ENCODE measurements around the gene NOXA1.
"Not testable (repeated sequence)": the region's sequence is repeated elsewhere in the genome, so short reads cannot be mapped to it uniquely, and the experiment has no call there.

DNA sequence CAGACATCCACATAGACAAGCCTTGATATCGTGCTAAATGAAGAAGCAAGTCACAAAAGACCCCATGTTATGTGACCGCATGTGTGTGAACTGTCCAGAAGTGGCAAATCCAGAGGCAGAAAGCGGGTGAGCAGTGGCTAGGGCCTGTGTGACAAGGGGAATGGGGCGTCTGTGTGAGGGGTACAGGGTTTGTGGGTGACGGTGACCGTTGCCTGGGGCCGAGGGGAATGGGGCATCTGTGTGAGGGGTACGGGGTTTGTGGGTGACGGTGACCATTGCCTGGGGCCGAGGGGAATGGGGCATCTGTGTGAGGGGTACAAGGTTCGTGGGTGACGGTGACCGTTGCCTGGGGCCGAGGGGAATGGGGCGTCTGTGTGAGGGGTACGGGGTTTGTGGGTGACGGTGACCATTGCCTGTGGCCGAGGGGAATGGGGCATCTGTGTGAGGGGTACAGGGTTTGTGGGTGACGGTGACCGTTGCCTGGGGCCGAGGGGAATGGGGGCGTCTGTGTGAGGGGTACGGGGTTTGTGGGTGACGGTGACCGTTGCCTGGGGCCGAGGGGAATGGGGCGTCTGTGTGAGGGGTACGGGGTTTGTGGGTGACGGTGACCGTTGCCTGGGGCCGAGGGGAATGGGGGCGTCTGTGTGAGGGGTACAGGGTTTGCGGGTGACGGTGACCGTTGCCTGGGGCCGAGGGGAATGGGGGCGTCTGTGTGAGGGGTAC, 44.3 kb upstream of the NOXA1 start:
- TF ChIP-seq, protein P1, sequence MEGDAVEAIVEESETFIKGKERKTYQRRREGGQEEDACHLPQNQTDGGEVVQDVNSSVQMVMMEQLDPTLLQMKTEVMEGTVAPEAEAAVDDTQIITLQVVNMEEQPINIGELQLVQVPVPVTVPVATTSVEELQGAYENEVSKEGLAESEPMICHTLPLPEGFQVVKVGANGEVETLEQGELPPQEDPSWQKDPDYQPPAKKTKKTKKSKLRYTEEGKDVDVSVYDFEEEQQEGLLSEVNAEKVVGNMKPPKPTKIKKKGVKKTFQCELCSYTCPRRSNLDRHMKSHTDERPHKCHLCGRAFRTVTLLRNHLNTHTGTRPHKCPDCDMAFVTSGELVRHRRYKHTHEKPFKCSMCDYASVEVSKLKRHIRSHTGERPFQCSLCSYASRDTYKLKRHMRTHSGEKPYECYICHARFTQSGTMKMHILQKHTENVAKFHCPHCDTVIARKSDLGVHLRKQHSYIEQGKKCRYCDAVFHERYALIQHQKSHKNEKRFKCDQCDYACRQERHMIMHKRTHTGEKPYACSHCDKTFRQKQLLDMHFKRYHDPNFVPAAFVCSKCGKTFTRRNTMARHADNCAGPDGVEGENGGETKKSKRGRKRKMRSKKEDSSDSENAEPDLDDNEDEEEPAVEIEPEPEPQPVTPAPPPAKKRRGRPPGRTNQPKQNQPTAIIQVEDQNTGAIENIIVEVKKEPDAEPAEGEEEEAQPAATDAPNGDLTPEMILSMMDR (IDR thresholded peaks at IDR 0.05): not testable (repeated sequence)
- not testable (repeated sequence) for TF ChIP-seq EP300, POLR2A (IDR thresholded peaks at IDR 0.05)
